SU-DHL-6 (cell line): ENCODE data around the gene PRKCZ.
"Not testable (repeated sequence)": the region's sequence is repeated elsewhere in the genome, so short reads cannot be mapped to it uniquely, and the experiment has no call there.

Experiments used
- H2AFZ ChIP-seq: fragments of 200-600 bp; sonication (generic); 2 replicates; pipeline ENCODE4 v1.6.1; 2014; ENCODE audit warnings: low read depth, mild to moderate bottlenecking, moderate library complexity, mixed read lengths, antibody characterized with exemption, low read length; ENCODE audit not compliant: severe bottlenecking
- H3F3A ChIP-seq: fragments of 200-600 bp; shearing (Covaris generic); 2 replicates; pipeline ENCODE4 v1.6.0; 2016; ENCODE audit warnings: antibody characterized with exemption, mild to moderate bottlenecking; ENCODE audit not compliant: insufficient read depth
- H3K27ac ChIP-seq: fragments of 200-600 bp; sonication (generic); 2 replicates; pipeline ENCODE4 v1.5.1; 2016; ENCODE audit warnings: low read depth, mild to moderate bottlenecking, low read length, moderate library complexity, mixed read lengths
- H3K27me3 ChIP-seq: fragments of 200-600 bp; sonication (generic), shearing (Covaris generic); 2 replicates; pipeline ENCODE4 v1.6.0; 2014; ENCODE audit warnings: mild to moderate bottlenecking, low read length
- H3K36me3 ChIP-seq: fragments of 200-600 bp; sonication (generic); 2 replicates; pipeline ENCODE4 v1.6.1; 2014; ENCODE audit warnings: mild to moderate bottlenecking, low read length, mixed read lengths
- H3K4me2 ChIP-seq: fragments of 300-600, 200-600 bp; shearing (Covaris generic), sonication (generic); 2 replicates; pipeline ENCODE4 v1.6.0; 2014; ENCODE audit warnings: low read length, low read depth, mild to moderate bottlenecking; ENCODE audit not compliant: poor library complexity, severe bottlenecking
- H3K4me3 ChIP-seq: fragments of 200-600 bp; sonication (generic); 2 replicates; pipeline ENCODE4 v1.5.1; 2014; ENCODE audit warnings: antibody characterized with exemption, low read length, mild to moderate bottlenecking, mixed read lengths; ENCODE audit not compliant: insufficient read depth, poor library complexity, severe bottlenecking
- H3K79me2 ChIP-seq: fragments of 200-600 bp; sonication (generic); 2 replicates; pipeline ENCODE4 v1.6.1; 2014; ENCODE audit warnings: mild to moderate bottlenecking, low read length, moderate library complexity; ENCODE audit not compliant: insufficient read depth
- H3K9ac ChIP-seq: fragments of 200-600 bp; sonication (generic); 2 replicates; pipeline ENCODE4 v1.7.0; 2014; ENCODE audit warnings: mild to moderate bottlenecking, low read length
- H3K9me2 ChIP-seq: fragments of 200-600 bp; sonication (generic); replicated peaks from 2 replicates; pipeline ENCODE4 v1.6.1; 2014; ENCODE audit warnings: low read length; ENCODE audit not compliant: insufficient read depth
- H3K9me3 ChIP-seq: fragments of 200-600 bp; sonication (generic); 2 replicates; pipeline ENCODE4 v1.6.1; 2014; ENCODE audit warnings: low read length, mixed read lengths; ENCODE audit not compliant: insufficient read depth
- H4K20me1 ChIP-seq: fragments of 200-600 bp; sonication (generic); 2 replicates; pipeline ENCODE4 v1.6.1; 2014; ENCODE audit warnings: low read depth, mild to moderate bottlenecking, antibody characterized with exemption, low read length, moderate library complexity, mixed read lengths
- EZH2phosphoT487 ChIP-seq: fragments of 200-600 bp; sonication (generic), shearing (Covaris generic); conservative IDR thresholded peaks from 2 replicates; pipeline ENCODE4 v1.6.1; 2018; ENCODE audit warnings: mild to moderate bottlenecking, antibody characterized with exemption, low read length, moderate library complexity, mixed read lengths
- TF ChIP-seq, protein P1 (sequence below): fragments of 200-600 bp; sonication (generic); IDR thresholded peaks from one replicate; pipeline ENCODE4 v1.5.1; 2017; ENCODE audit warnings: antibody characterized with exemption, mild to moderate bottlenecking, low read length, moderate library complexity; ENCODE audit not compliant: insufficient read depth, poor library complexity, severe bottlenecking

PRKCZ gene

DNA sequence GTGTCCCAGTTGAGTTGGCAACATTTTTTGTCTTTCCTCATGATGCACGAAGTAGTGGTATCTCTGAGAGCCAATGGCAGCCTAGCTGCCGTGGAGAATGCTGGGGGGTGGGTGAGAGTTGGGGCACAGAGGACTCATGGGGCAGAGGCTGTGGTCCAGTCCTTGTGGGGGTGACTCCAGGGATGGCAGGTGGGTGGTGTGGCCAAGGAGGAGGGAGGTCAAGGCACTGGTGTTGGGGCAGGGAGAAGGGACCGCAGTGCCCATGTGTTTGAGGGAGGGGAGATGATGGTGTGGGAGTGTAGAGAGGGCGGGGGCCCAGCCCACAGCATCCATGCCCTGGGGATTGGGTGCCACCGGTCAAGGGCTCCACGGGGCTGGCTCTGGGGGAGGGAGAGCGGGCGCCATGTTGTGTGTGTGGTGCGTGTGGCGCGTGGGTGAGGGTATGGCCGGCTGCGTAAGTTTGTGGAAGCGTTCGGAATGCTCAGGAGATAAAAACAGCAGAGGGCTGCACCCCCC is 63.5 kb downstream of the PRKCZ start:
- Histone ChIP-seq H3F3A (no peaks in the 10 kb centered on the region), H3K9ac (no peak overlapping the region), H4K20me1 (no peaks in the 10 kb centered on the region), H3K36me3 (no peaks in the 10 kb centered on the region), H2AFZ (no peak overlapping the region), H3K27me3 (no peaks in the 10 kb centered on the region), H3K27ac (no peak overlapping the region), H3K4me2 (no peak overlapping the region), H3K9me3 (no peaks in the 10 kb centered on the region), H3K4me3 (no peak overlapping the region), H3K79me2 (no peaks in the 10 kb centered on the region), H3K9me2 (no peaks in the 10 kb centered on the region)
- TF ChIP-seq EZH2phosphoT487 = no peak
- TF ChIP-seq, protein P1, sequence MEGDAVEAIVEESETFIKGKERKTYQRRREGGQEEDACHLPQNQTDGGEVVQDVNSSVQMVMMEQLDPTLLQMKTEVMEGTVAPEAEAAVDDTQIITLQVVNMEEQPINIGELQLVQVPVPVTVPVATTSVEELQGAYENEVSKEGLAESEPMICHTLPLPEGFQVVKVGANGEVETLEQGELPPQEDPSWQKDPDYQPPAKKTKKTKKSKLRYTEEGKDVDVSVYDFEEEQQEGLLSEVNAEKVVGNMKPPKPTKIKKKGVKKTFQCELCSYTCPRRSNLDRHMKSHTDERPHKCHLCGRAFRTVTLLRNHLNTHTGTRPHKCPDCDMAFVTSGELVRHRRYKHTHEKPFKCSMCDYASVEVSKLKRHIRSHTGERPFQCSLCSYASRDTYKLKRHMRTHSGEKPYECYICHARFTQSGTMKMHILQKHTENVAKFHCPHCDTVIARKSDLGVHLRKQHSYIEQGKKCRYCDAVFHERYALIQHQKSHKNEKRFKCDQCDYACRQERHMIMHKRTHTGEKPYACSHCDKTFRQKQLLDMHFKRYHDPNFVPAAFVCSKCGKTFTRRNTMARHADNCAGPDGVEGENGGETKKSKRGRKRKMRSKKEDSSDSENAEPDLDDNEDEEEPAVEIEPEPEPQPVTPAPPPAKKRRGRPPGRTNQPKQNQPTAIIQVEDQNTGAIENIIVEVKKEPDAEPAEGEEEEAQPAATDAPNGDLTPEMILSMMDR = no peak

DNA sequence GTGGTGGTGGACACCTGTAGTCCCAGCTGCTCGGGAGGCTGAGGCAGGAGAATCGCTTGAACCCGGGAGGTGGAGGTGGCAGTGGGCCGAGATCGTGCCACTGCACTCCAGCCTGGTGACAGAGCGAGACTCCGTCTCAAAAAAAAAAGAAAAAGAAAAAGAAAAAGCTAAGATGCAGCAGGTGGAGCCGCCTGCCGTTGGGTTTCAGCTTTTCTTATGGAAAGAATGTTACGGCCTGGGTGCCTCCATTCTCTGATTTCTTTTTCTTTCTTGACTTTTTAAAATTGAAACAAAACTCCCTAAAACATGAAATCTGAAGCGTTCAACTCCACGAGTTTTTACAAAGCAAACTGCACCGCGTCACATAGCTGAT is 64.4 kb downstream of the PRKCZ start:
- not testable (repeated sequence) for H3K79me2 ChIP-seq, H3K9me2 ChIP-seq, H3F3A ChIP-seq, H3K9ac ChIP-seq, H3K4me2 ChIP-seq, H4K20me1 ChIP-seq, H3K9me3 ChIP-seq, H3K4me3 ChIP-seq, H3K36me3 ChIP-seq, H2AFZ ChIP-seq, H3K27me3 ChIP-seq, H3K27ac ChIP-seq

GRCh38 chr1:2115008-2115641 is 64.9 kb downstream of the PRKCZ start:
- H4K20me1 ChIP-seq = no peaks in the 10 kb centered on the region
- no peak for TF ChIP-seq EZH2phosphoT487
- TF ChIP-seq, protein P1 = no peak
- H3K4me3 ChIP-seq = no peak overlapping the region
- H3K27me3 ChIP-seq = no peaks in the 10 kb centered on the region
- no peak overlapping the region for H2AFZ ChIP-seq
- no peaks in the 10 kb centered on the region for H3K9me2 ChIP-seq
- no peaks in the 10 kb centered on the region for H3K79me2 ChIP-seq
- H3K36me3 ChIP-seq = no peaks in the 10 kb centered on the region
- no peak overlapping the region for H3K27ac ChIP-seq
- no peaks in the 10 kb centered on the region for H3F3A ChIP-seq
- H3K9me3 ChIP-seq = no peaks in the 10 kb centered on the region
- H3K9ac ChIP-seq = no peak overlapping the region
- no peak overlapping the region for H3K4me2 ChIP-seq

- no peaks in the 10 kb centered on the region for H3K36me3 ChIP-seq
- H3K9ac ChIP-seq = no peak overlapping the region
- no peak overlapping the region for H2AFZ ChIP-seq
- no peak for TF ChIP-seq EZH2phosphoT487
- TF ChIP-seq, protein P1 = no peak
- H3K9me3 ChIP-seq = no peaks in the 10 kb centered on the region
- no peak overlapping the region for H3K4me3 ChIP-seq
- H3K9me2 ChIP-seq = no peaks in the 10 kb centered on the region
- no peak overlapping the region for H3K27ac ChIP-seq
- H3K4me2 ChIP-seq = no peak overlapping the region
- no peaks in the 10 kb centered on the region for H3K27me3 ChIP-seq
- H4K20me1 ChIP-seq = no peaks in the 10 kb centered on the region
- no peaks in the 10 kb centered on the region for H3K79me2 ChIP-seq
- H3F3A ChIP-seq = no peaks in the 10 kb centered on the region
Measured at GRCh38 chr1:2115702-2116341, 65.6 kb downstream of the PRKCZ start.
